ENCODE results near the gene PRKRA. TPM values are rescaled to one million over a fixed set of nuclear protein-coding genes. Genes with fewer than 3 reads are reported as not detected.

PRKRA gene
- total RNA-seq, result 44.6 and 50.3 TPM in 2 replicates

GRCh38 chr2:178450774-178451525 is at the start of gene PRKRA, which contains the start of gene PJVK:
PRKRA (minus strand) TSS chr2:178451175; CDS start chr2:178451030, 145 bp downstream.
PJVK (plus strand) TSS chr2:178451378; CDS start chr2:178453410, 2,032 bp downstream.

GRCh38 chr2:178480227-178481181 is 29.5 kb upstream of the PRKRA start, which contains the start of gene PLEKHA3:
PLEKHA3 (plus strand) TSS chr2:178480457; CDS start chr2:178480870, 413 bp downstream.

GRCh38 chr2:178478439-178479274 is 27.7 kb upstream of the PRKRA start, which contains the start of gene FKBP7:
FKBP7 (minus strand) TSS chr2:178478600; CDS start chr2:178478499, 101 bp downstream.

Other genes starting within 250 kb of the PRKRA start
- gene PJVK, start 203 bp upstream of the PRKRA start, total RNA-seq, result 0.65 and 2.9 TPM in 2 replicates
- gene FKBP7, start 27.4 kb upstream of the PRKRA start, total RNA-seq, result 48.4 and 102 TPM in 2 replicates
- gene PLEKHA3, start 29.3 kb upstream of the PRKRA start, total RNA-seq, result 4.8 and 6.0 TPM in 2 replicates

Measured in epithelial cell of alveolus of lung (primary cell).